ENCODE results near the gene RETREG2. TPM values are rescaled to one million over a fixed set of nuclear protein-coding genes. Genes with fewer than 3 reads are reported as not detected.
A peak's percentile ranks its signal among the peaks of the same experiment; 100 is the strongest.
"Not testable (repeated sequence)": the region's sequence is repeated elsewhere in the genome, so short reads cannot be mapped to it uniquely, and the experiment has no call there.

Gene RETREG2
- total RNA-seq, 1 experiment from 2014 or later: 46.7 TPM

GRCh38 chr2:219199470-219200211 lies 21.6 kb downstream of the RETREG2 start:
- no peak for DNase-seq
- H3K27ac Mint-ChIP-seq: no peak overlapping the region; a peak in 1 of 7 replicates
- no peak overlapping the region for H2BK120ac ChIP-seq (ENCODE audit: low read depth, low read length, poor library complexity, severe bottlenecking)
- H3K79me1 ChIP-seq (ENCODE audit: insufficient read depth, low read depth, low read length, poor library complexity, severe bottlenecking): no peaks in the 10 kb centered on the region
- peaks cover 11 to 20% of the 10 kb centered on the region in 2 experiments for H3K4me1 Mint-ChIP-seq
- no peak overlapping the region for H4K5ac ChIP-seq (ENCODE audit: insufficient read length, low read depth, low read length)
- no peak overlapping the region for H3K9ac ChIP-seq (ENCODE audit: extremely low read depth, insufficient read length, low read length)
- no peak overlapping the region for H3K56ac ChIP-seq (ENCODE audit: insufficient read length, low read depth, low read length)
- H3K4me1 ChIP-seq (ENCODE audit: insufficient read depth, low read length): no peaks in the 10 kb centered on the region
- no peaks in the 10 kb centered on the region for H3K79me2 ChIP-seq (ENCODE audit: insufficient read depth, low read length)
- H3K4ac ChIP-seq (ENCODE audit: low read depth, low read length): no peak overlapping the region
- peak overlapping the region in 1 of 2 experiments; percentile 18; a peak in 1 of 5 replicates for H3K4me3 Mint-ChIP-seq
- H2BK12ac ChIP-seq (ENCODE audit: insufficient read length, low read depth, low read length): no peak overlapping the region
- H3K9me3 Mint-ChIP-seq: peaks cover 6 to 7% of the 10 kb centered on the region in 2 experiments; a peak in 4 of 5 replicates
- WGBS (ENCODE audit: extremely low coverage, insufficient read length, low lambda C conversion rate): no CpG with 5 or more reads among the region's 12 CpGs
- peak overlapping the region; percentile 80 for H2AK5ac ChIP-seq (ENCODE audit: insufficient read length, low read length)
- no peaks in the 10 kb centered on the region for H4K20me1 ChIP-seq (ENCODE audit: control insufficient read depth, insufficient read depth, insufficient read length)
- no peak overlapping the region for H2AFZ ChIP-seq (ENCODE audit: low read length)
- no peak overlapping the region for H2BK15ac ChIP-seq (ENCODE audit: low read depth, low read length)
- no peaks in the 10 kb centered on the region for H3K23me2 ChIP-seq (ENCODE audit: insufficient read length, low read depth, low read length, poor library complexity, severe bottlenecking)
- H3K18ac ChIP-seq (ENCODE audit: insufficient read length, low read depth, low read length): peak overlapping the region; percentile 25
- no peak overlapping the region for H3K4me2 ChIP-seq (ENCODE audit: insufficient read depth, insufficient read length, low read length)
- no peak overlapping the region for H3T11ph ChIP-seq (ENCODE audit: low read length)
- H3K14ac ChIP-seq (ENCODE audit: insufficient read depth, low read length): no peak overlapping the region
- H2BK20ac ChIP-seq (ENCODE audit: low read depth, low read length, poor library complexity, severe bottlenecking): no peak overlapping the region
- H3K9me3 ChIP-seq (ENCODE audit: control insufficient read depth, low read depth, low read length): no peaks in the 10 kb centered on the region
- no peak overlapping the region for H4K91ac ChIP-seq (ENCODE audit: insufficient read length, low read depth, low read length)
- no peak overlapping the region for H3K27ac ChIP-seq (ENCODE audit: insufficient read length, low read depth, low read length)
- no peak overlapping the region for H4K8ac ChIP-seq (replicated peaks; ENCODE audit: insufficient read length, low read depth, low read length)
- H2BK5ac ChIP-seq (ENCODE audit: insufficient read length, low read length): no peak overlapping the region
- no peaks in the 10 kb centered on the region for H3K27me3 ChIP-seq (ENCODE audit: insufficient read depth, low read length)
- H3K23ac ChIP-seq (ENCODE audit: insufficient read length, low read depth, low read length): no peak overlapping the region
- TF ChIP-seq CTCF (conservative IDR thresholded peaks at IDR 0.05): no peak
- peaks cover 2 to 4% (median 3%) of the 10 kb centered on the region in 3 experiments; a peak in 4 of 7 replicates for H3K36me3 Mint-ChIP-seq (ENCODE audit: insufficient read depth in 1 of 3, low read depth in 3 of 3)
- H3K27me3 Mint-ChIP-seq (ENCODE audit: low read depth): peaks cover 19% of the 10 kb centered on the region

GRCh38 chr2:219200502-219201326 lies 22.6 kb downstream of the RETREG2 start:
- not testable (repeated sequence) for H2BK120ac ChIP-seq (ENCODE audit: low read depth, low read length, poor library complexity, severe bottlenecking); H3K9ac ChIP-seq (ENCODE audit: extremely low read depth, insufficient read length, low read length); H4K8ac ChIP-seq (replicated peaks; ENCODE audit: insufficient read length, low read depth, low read length); H3K4me2 ChIP-seq (ENCODE audit: insufficient read depth, insufficient read length, low read length); H3K79me1 ChIP-seq (ENCODE audit: insufficient read depth, low read depth, low read length, poor library complexity, severe bottlenecking); DNase-seq; H3K23me2 ChIP-seq (ENCODE audit: insufficient read length, low read depth, low read length, poor library complexity, severe bottlenecking); H3K4me1 ChIP-seq (ENCODE audit: insufficient read depth, low read length); H2AFZ ChIP-seq (ENCODE audit: low read length); H3K9me3 Mint-ChIP-seq; H2AK5ac ChIP-seq (ENCODE audit: insufficient read length, low read length); H3K27ac ChIP-seq (ENCODE audit: insufficient read length, low read depth, low read length); H3K36me3 Mint-ChIP-seq (ENCODE audit: insufficient read depth in 1 of 3, low read depth in 3 of 3); H3K23ac ChIP-seq (ENCODE audit: insufficient read length, low read depth, low read length); H4K91ac ChIP-seq (ENCODE audit: insufficient read length, low read depth, low read length); H3K14ac ChIP-seq (ENCODE audit: insufficient read depth, low read length); H2BK12ac ChIP-seq (ENCODE audit: insufficient read length, low read depth, low read length); H3K9me3 ChIP-seq (ENCODE audit: control insufficient read depth, low read depth, low read length); H2BK15ac ChIP-seq (ENCODE audit: low read depth, low read length); H4K5ac ChIP-seq (ENCODE audit: insufficient read length, low read depth, low read length); H2BK20ac ChIP-seq (ENCODE audit: low read depth, low read length, poor library complexity, severe bottlenecking); H3K79me2 ChIP-seq (ENCODE audit: insufficient read depth, low read length); H3T11ph ChIP-seq (ENCODE audit: low read length); H4K20me1 ChIP-seq (ENCODE audit: control insufficient read depth, insufficient read depth, insufficient read length); H3K4ac ChIP-seq (ENCODE audit: low read depth, low read length); H3K4me3 Mint-ChIP-seq; H3K56ac ChIP-seq (ENCODE audit: insufficient read length, low read depth, low read length); H3K27me3 ChIP-seq (ENCODE audit: insufficient read depth, low read length); H3K18ac ChIP-seq (ENCODE audit: insufficient read length, low read depth, low read length); H2BK5ac ChIP-seq (ENCODE audit: insufficient read length, low read length)
- no CpG with 5 or more reads among the region's 26 CpGs for WGBS (ENCODE audit: extremely low coverage, insufficient read length, low lambda C conversion rate)
- Mint-ChIP-seq H3K4me1 (peaks cover 11 to 17% of the 10 kb centered on the region in 2 experiments), H3K27me3 (ENCODE audit: low read depth) (peaks cover 13% of the 10 kb centered on the region), H3K27ac (peak overlapping the region; percentile 6 to 91 (median 76); a peak in 4 of 7 replicates)
